MM.1S (cell line): ENCODE results near the gene EMILIN1.

Source experiments
- DNase-seq: peaks from one replicate; pipeline ENCODE4 v3.0.0-alpha.2; 2015
- H2AFZ ChIP-seq: fragments of 300-600 bp; sonication (generic); 2 replicates; pipeline ENCODE4 v1.6.0; 2016; ENCODE audit warnings: antibody characterized with exemption, low read length
- H3F3A ChIP-seq: fragments of 300-600 bp; sonication (generic); 2 replicates; pipeline ENCODE4 v1.6.1; 2016; ENCODE audit warnings: mild to moderate bottlenecking, antibody characterized with exemption, low read length, moderate library complexity, mixed read lengths; ENCODE audit not compliant: insufficient read depth
- H3K27ac ChIP-seq: fragments of 300-600 bp; sonication (generic); 2 replicates; pipeline ENCODE4 v1.5.1; 2016; ENCODE audit warnings: mild to moderate bottlenecking, low read length
- H3K27me3 ChIP-seq: fragments of 300-600 bp; sonication (generic); replicated peaks from 2 replicates; pipeline ENCODE4 v1.6.0; 2016; ENCODE audit warnings: low read length; ENCODE audit not compliant: insufficient read depth
- H3K36me3 ChIP-seq: fragments of 300-600 bp; sonication (generic); replicated peaks from 2 replicates; pipeline ENCODE4 v1.6.1; 2016; ENCODE audit warnings: mild to moderate bottlenecking, low read length, mixed read lengths; ENCODE audit not compliant: insufficient read depth
- H3K4me1 ChIP-seq: fragments of 300-600 bp; sonication (generic); 2 replicates; pipeline ENCODE4 v1.6.1; 2016; ENCODE audit warnings: low read length, mixed read lengths
- H3K4me2 ChIP-seq: fragments of 300-600 bp; sonication (generic); 2 replicates; pipeline ENCODE4 v1.6.0; 2016; ENCODE audit warnings: low read depth, low read length
- H3K4me3 ChIP-seq: fragments of 300-600 bp; sonication (generic); 2 replicates; pipeline ENCODE4 v1.5.1; 2016; ENCODE audit warnings: low read length, mixed read lengths
- H3K79me2 ChIP-seq: fragments of 300-600 bp; sonication (generic); 2 replicates; pipeline ENCODE4 v1.6.1; 2016; ENCODE audit warnings: mixed run types, low read length, mixed read lengths
- H3K9ac ChIP-seq: fragments of 300-600 bp; sonication (generic); 2 replicates; pipeline ENCODE4 v1.6.1; 2016; ENCODE audit warnings: low read length, mixed read lengths
- H3K9me2 ChIP-seq: fragments of 300-600 bp; sonication (generic); replicated peaks from 2 replicates; pipeline ENCODE4 v1.6.1; 2016; ENCODE audit warnings: mild to moderate bottlenecking, low read length, mixed read lengths; ENCODE audit not compliant: insufficient read depth
- H3K9me3 ChIP-seq: fragments of 300-600 bp; sonication (generic); replicated peaks from 2 replicates; pipeline ENCODE4 v1.6.1; 2016; ENCODE audit warnings: mild to moderate bottlenecking, low read length, mixed read lengths; ENCODE audit not compliant: insufficient read depth
- H4K20me1 ChIP-seq: fragments of 300-600 bp; sonication (generic); 2 replicates; pipeline ENCODE4 v1.6.1; 2016; ENCODE audit warnings: mild to moderate bottlenecking, low read length, moderate library complexity, mixed read lengths; ENCODE audit not compliant: insufficient read depth
- CTCF ChIP-seq: fragments of 300-600 bp; sonication (generic); IDR thresholded peaks from 2 replicates; pipeline ENCODE4 v1.5.1; 2016; ENCODE audit warnings: antibody characterized with exemption, low read length, mixed read lengths
- EZH2 ChIP-seq: fragments of 300-600 bp; sonication (generic); optimal IDR thresholded peaks from 2 replicates; pipeline ENCODE3; 2017; ENCODE audit warnings: low read depth, mild to moderate bottlenecking, antibody characterized with exemption, low read length, mixed read lengths
- EZH2phosphoT487 ChIP-seq: fragments of 300-600 bp; sonication (generic); IDR thresholded peaks from 2 replicates; pipeline ENCODE4 v1.6.1; 2018; ENCODE audit warnings: antibody characterized with exemption, low read length

The EMILIN1 gene

GRCh38 chr2:27131429-27131828, 53.0 kb downstream of the EMILIN1 start:
- Histone ChIP-seq H3K79me2 (peaks cover 25% of the 10 kb centered on the region), H3K4me3 (no peak overlapping the region), H3F3A (0 out of 2 replicates have a peak, but pooled peaks cover 11% of the 10 kb centered on the region), H3K36me3 (peaks cover 10% of the 10 kb centered on the region; the same call in 1 of the 2 replicates), H2AFZ (no peak overlapping the region), H3K27me3 (no peaks in the 10 kb centered on the region), H3K9me2 (no peaks in the 10 kb centered on the region), H3K27ac (no peak overlapping the region), H3K4me1 (no peaks in the 10 kb centered on the region), H3K4me2 (no peak overlapping the region), H3K9me3 (no peaks in the 10 kb centered on the region), H4K20me1 (no peaks in the 10 kb centered on the region), H3K9ac (no peak overlapping the region)
- DNase-seq = no peak
- no peak for TF ChIP-seq CTCF
- TF ChIP-seq EZH2phosphoT487 = no peak
- no peak for TF ChIP-seq EZH2

- H3K27ac ChIP-seq = no peak overlapping the region
- H3K4me1 ChIP-seq = no peaks in the 10 kb centered on the region
- no peak for TF ChIP-seq EZH2phosphoT487
- no peak for TF ChIP-seq EZH2
- TF ChIP-seq CTCF = no peak
- H3K27me3 ChIP-seq = no peaks in the 10 kb centered on the region
- peak; percentile 16 for DNase-seq
- peak overlapping the region; percentile 95 for H3K4me2 ChIP-seq
- H3K9me3 ChIP-seq = no peaks in the 10 kb centered on the region
- H2AFZ ChIP-seq = no peak overlapping the region
- peaks cover 10% of the 10 kb centered on the region; the same call in 1 of the 2 replicates for H3K36me3 ChIP-seq
- no peaks in the 10 kb centered on the region for H4K20me1 ChIP-seq
- H3K9me2 ChIP-seq = no peaks in the 10 kb centered on the region
- peaks cover 25% of the 10 kb centered on the region for H3K79me2 ChIP-seq
- H3K4me3 ChIP-seq = peak overlapping the region; percentile 90
- H3F3A ChIP-seq = 0 out of 2 replicates have a peak, but pooled peaks cover 11% of the 10 kb centered on the region
- peak overlapping the region; percentile 98 for H3K9ac ChIP-seq
Observed at GRCh38 chr2:27133195-27133875, 54.9 kb downstream of the EMILIN1 start.

- DNase-seq = peak; percentile 98
- Histone ChIP-seq H3K79me2 (peaks cover 25% of the 10 kb centered on the region), H3K4me2 (peak within 1 kb of the TSS; percentile 95), H4K20me1 (no peaks in the 10 kb centered on the region), H2AFZ (peak within 1 kb of the TSS; percentile 86), H3K4me1 (no peaks in the 10 kb centered on the region), H3K36me3 (peaks cover 10% of the 10 kb centered on the region; the same call in 1 of the 2 replicates), H3K27ac (peak within 1 kb of the TSS; percentile 62; the same call in 1 of the 2 replicates), H3K9ac (peak within 1 kb of the TSS; percentile 98), H3K9me3 (no peaks in the 10 kb centered on the region), H3K9me2 (no peaks in the 10 kb centered on the region), H3K4me3 (peak within 1 kb of the TSS; percentile 90), H3F3A (0 out of 2 replicates have a peak, but pooled peaks cover 11% of the 10 kb centered on the region), H3K27me3 (no peaks in the 10 kb centered on the region)
- TF ChIP-seq CTCF (peak; percentile 44), EZH2phosphoT487 (no peak), EZH2 (no peak)
Observed at GRCh38 chr2:27133905-27134780, 55.7 kb downstream of the EMILIN1 start, which contains the start of gene PREB. Gene PREB, minus strand, starts transcription at chr2:27134636. Its CDS starts 215 bp downstream, at chr2:27134421.
